Measurements from ENCODE around the gene SURF1. TPM values are rescaled to one million over a fixed set of nuclear protein-coding genes. Genes with fewer than 3 reads are reported as not detected.

Gene SURF1
- total RNA-seq, 1 donor from 2014 or later: 36.2 TPM

DNA sequence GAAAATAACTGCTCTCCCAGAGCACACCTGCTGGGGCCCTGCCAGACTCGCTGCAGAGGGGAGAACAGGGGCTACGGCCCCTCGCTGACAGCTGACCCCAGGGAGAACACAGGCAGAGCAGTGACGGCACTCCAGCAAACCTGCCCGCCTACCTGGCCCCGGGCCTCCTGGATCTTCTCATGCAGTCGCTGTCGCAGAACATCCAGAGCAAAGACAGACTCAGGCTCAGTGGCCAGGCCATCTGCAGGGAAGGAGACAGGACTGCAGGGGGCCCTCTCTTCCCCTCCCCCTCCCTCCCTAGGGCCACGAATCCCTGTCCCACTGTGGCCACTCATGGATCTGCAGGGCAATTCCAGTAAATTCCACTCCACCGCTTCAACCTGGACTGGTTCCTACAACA is 22.7 kb downstream of the SURF1 start:
- TF ChIP-seq, protein P1, sequence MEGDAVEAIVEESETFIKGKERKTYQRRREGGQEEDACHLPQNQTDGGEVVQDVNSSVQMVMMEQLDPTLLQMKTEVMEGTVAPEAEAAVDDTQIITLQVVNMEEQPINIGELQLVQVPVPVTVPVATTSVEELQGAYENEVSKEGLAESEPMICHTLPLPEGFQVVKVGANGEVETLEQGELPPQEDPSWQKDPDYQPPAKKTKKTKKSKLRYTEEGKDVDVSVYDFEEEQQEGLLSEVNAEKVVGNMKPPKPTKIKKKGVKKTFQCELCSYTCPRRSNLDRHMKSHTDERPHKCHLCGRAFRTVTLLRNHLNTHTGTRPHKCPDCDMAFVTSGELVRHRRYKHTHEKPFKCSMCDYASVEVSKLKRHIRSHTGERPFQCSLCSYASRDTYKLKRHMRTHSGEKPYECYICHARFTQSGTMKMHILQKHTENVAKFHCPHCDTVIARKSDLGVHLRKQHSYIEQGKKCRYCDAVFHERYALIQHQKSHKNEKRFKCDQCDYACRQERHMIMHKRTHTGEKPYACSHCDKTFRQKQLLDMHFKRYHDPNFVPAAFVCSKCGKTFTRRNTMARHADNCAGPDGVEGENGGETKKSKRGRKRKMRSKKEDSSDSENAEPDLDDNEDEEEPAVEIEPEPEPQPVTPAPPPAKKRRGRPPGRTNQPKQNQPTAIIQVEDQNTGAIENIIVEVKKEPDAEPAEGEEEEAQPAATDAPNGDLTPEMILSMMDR (IDR thresholded peaks at IDR 0.05): no peak
- Mint-ChIP-seq H3K4me1 (ENCODE audit: unreplicated experiment) (peaks cover 19% of the 10 kb centered on the region), H3K27me3 (ENCODE audit: unreplicated experiment) (no peaks in the 10 kb centered on the region), H3K4me3 (ENCODE audit: unreplicated experiment) (peak overlapping the region; percentile 14), H3K36me3 (ENCODE audit: unreplicated experiment) (peaks cover 23% of the 10 kb centered on the region), H3K27ac (ENCODE audit: unreplicated experiment) (no peak overlapping the region), H3K9me3 (ENCODE audit: unreplicated experiment) (no peaks in the 10 kb centered on the region)
- no peak for DNase-seq (ENCODE audit: extremely low spot score, unreplicated experiment)

DNA sequence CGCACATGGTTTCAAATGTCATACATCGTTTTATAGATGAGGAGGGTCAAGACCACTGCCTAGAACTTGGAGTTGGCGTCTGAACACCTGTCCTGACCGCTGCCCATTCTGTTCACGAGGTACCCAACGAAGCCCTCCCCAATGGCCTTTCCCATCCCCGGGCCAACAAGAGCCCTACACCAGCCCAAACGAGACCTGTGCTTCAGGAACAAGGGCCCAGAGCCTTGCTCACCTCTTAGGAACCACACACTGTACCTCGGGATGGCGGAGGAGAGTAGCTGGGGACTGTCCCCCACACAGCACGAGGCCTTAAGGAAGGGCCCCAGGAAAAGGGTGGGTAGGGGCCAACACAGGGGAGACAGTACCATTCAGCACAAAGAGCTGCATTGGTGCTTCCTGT is 23.3 kb downstream of the SURF1 start:
- H3K9me3 Mint-ChIP-seq (ENCODE audit: unreplicated experiment): no peaks in the 10 kb centered on the region
- H3K36me3 Mint-ChIP-seq (ENCODE audit: unreplicated experiment): peaks cover 23% of the 10 kb centered on the region
- no peak overlapping the region for H3K27ac Mint-ChIP-seq (ENCODE audit: unreplicated experiment)
- TF ChIP-seq, protein P1 (IDR thresholded peaks at IDR 0.05): no peak
- H3K4me3 Mint-ChIP-seq (ENCODE audit: unreplicated experiment): peak overlapping the region; percentile 14
- H3K4me1 Mint-ChIP-seq (ENCODE audit: unreplicated experiment): peaks cover 19% of the 10 kb centered on the region
- DNase-seq (ENCODE audit: extremely low spot score, unreplicated experiment): no peak
- H3K27me3 Mint-ChIP-seq (ENCODE audit: unreplicated experiment): no peaks in the 10 kb centered on the region

DNA sequence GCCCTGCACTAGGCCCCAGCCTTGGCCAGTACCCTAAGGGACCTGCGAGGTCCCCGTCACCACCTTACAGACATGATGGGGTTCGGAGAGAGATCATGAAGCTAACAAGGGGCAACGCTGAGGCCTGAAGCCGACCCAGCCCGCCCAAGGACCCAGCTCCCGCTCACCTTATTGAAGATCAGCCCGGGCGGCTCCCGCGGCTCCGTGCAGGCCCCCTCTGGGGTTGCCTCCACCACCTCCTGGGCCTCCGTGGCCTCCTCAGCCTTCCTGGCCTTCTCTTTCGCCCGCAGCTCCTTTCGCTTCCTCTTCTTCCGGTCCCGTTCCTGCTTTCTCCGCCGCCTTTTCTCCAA is 23.9 kb downstream of the SURF1 start:
- DNase-seq (ENCODE audit: extremely low spot score, unreplicated experiment): no peak
- Mint-ChIP-seq H3K27me3 (ENCODE audit: unreplicated experiment) (no peaks in the 10 kb centered on the region), H3K27ac (ENCODE audit: unreplicated experiment) (no peak overlapping the region), H3K4me3 (ENCODE audit: unreplicated experiment) (no peak overlapping the region), H3K36me3 (ENCODE audit: unreplicated experiment) (peaks cover 23% of the 10 kb centered on the region), H3K4me1 (ENCODE audit: unreplicated experiment) (peaks cover 19% of the 10 kb centered on the region), H3K9me3 (ENCODE audit: unreplicated experiment) (no peaks in the 10 kb centered on the region)
- TF ChIP-seq, protein P1 (IDR thresholded peaks at IDR 0.05): no peak

DNA sequence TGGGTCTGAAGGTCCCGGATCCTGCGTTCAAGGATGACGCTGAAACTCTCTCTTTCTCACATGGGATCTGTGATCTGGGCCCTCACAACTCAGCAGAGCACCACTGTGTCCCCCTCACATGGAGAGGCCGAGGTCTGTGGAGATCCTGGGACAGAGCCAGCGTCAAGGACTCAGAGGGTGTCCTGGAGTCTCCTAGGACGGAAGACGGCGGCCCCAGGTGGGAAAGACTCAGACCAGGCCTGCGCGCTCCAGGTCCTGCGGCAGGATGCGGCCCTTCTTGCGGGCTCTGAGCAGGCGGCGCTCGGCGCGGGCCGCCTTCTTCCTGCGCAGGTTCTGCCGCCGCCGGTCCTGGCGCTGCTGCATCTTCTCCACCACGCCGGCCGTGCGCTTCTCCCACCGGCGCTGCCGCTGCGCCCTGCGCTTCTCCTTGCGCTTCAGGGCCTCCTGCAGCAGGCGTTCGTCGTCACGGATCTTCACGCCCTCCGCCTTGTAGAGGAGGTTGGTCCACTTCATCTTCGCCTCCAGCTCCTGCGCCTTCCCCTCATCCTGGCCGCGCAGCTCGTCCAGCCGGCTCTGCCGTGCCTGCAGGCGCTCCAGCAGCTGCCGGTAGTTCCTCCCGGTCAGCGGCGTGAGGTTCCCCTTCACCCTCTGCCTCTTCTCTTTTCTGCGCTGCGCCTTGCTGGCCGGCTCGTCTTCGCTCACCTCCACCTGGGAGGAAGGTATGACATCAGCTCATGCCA is 24.5 kb downstream of the SURF1 start:
- no peaks in the 10 kb centered on the region for H3K27me3 Mint-ChIP-seq (ENCODE audit: unreplicated experiment)
- TF ChIP-seq, protein P1 (IDR thresholded peaks at IDR 0.05): no peak
- H3K4me3 Mint-ChIP-seq (ENCODE audit: unreplicated experiment): no peak overlapping the region
- no peaks in the 10 kb centered on the region for H3K9me3 Mint-ChIP-seq (ENCODE audit: unreplicated experiment)
- DNase-seq (ENCODE audit: extremely low spot score, unreplicated experiment): no peak
- no peak overlapping the region for H3K27ac Mint-ChIP-seq (ENCODE audit: unreplicated experiment)
- H3K4me1 Mint-ChIP-seq (ENCODE audit: unreplicated experiment): peaks cover 19% of the 10 kb centered on the region
- H3K36me3 Mint-ChIP-seq (ENCODE audit: unreplicated experiment): peaks cover 23% of the 10 kb centered on the region

DNA sequence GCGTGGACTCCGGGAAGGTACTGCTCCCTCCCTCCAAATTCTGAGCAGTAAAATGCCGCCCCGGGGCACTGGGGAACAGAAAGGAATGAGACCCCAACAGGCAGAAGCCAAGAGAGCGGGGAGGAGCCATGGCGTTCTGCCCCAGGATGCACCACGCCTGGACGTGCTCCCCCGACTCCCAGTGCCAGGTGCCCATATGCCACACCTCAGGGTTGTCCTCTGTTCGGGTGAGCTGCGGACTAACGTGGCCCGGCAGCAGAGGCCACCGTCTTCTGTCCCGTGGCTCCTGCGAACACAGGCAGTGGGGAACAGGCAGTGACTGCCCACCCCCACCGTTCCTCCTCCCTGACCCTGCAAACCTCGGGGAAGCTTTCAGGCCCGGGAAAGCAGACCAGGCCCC is 25.1 kb downstream of the SURF1 start:
- Mint-ChIP-seq H3K36me3 (ENCODE audit: unreplicated experiment) (peaks cover 23% of the 10 kb centered on the region), H3K27me3 (ENCODE audit: unreplicated experiment) (no peaks in the 10 kb centered on the region), H3K9me3 (ENCODE audit: unreplicated experiment) (no peaks in the 10 kb centered on the region), H3K27ac (ENCODE audit: unreplicated experiment) (no peak overlapping the region), H3K4me3 (ENCODE audit: unreplicated experiment) (no peak overlapping the region), H3K4me1 (ENCODE audit: unreplicated experiment) (peaks cover 15% of the 10 kb centered on the region)
- DNase-seq (ENCODE audit: extremely low spot score, unreplicated experiment): no peak
- TF ChIP-seq, protein P1 (IDR thresholded peaks at IDR 0.05): no peak

Measured in osteocyte (in vitro differentiated cells).